HG02798 (cell line): Measurements from ENCODE around the gene GPR143.

ENCODE experiments used
- ATAC-seq: cut with Tn5 transposase; IDR thresholded peaks from one replicate; pipeline ENCODE4 v1.9.1; 2021; ENCODE audit warnings: mild to moderate bottlenecking; ENCODE audit not compliant: unreplicated experiment, poor library complexity

GPR143 gene

GRCh38 chrX:9710332-9710731 lies 55.3 kb downstream of the GPR143 start:
- ATAC-seq = no peak

GRCh38 chrX:9708923-9709553 lies 56.6 kb downstream of the GPR143 start:
- ATAC-seq = peak; percentile 83

GRCh38 chrX:9708086-9708485 lies 57.6 kb downstream of the GPR143 start:
- ATAC-seq = no peak

GRCh38 chrX:9707306-9708033 lies 58.2 kb downstream of the GPR143 start:
- no peak for ATAC-seq

GRCh38 chrX:9706421-9706820 lies 59.2 kb downstream of the GPR143 start:
- ATAC-seq = no peak

- ATAC-seq = no peak
Observed at GRCh38 chrX:9704876-9705465, 60.7 kb downstream of the GPR143 start.

GRCh38 chrX:9703406-9703805 lies 62.2 kb downstream of the GPR143 start:
- ATAC-seq = no peak

- no peak for ATAC-seq
Observed at GRCh38 chrX:9701790-9702189, 63.9 kb downstream of the GPR143 start.

- ATAC-seq = no peak
Observed at GRCh38 chrX:9700555-9700954, 65.1 kb downstream of the GPR143 start.

- ATAC-seq = no peak
Observed at GRCh38 chrX:9698576-9698975, 67.1 kb downstream of the GPR143 start.

- no peak for ATAC-seq
Observed at GRCh38 chrX:9693307-9694001, 72.2 kb downstream of the GPR143 start.

GRCh38 chrX:9690046-9690445 lies 75.6 kb downstream of the GPR143 start:
- ATAC-seq = no peak

GRCh38 chrX:9688833-9689232 lies 76.8 kb downstream of the GPR143 start:
- no peak for ATAC-seq

- ATAC-seq = no peak
Observed at GRCh38 chrX:9687899-9688298, 77.7 kb downstream of the GPR143 start.

GRCh38 chrX:9683350-9683749 lies 82.3 kb downstream of the GPR143 start:
- ATAC-seq = no peak

- no peak for ATAC-seq
Observed at GRCh38 chrX:9682861-9683260, 82.8 kb downstream of the GPR143 start.

GRCh38 chrX:9682456-9682855 lies 83.2 kb downstream of the GPR143 start:
- ATAC-seq = no peak

GRCh38 chrX:9681422-9681821 lies 84.2 kb downstream of the GPR143 start:
- ATAC-seq = no peak

GRCh38 chrX:9681011-9681410 lies 84.6 kb downstream of the GPR143 start:
- no peak for ATAC-seq

GRCh38 chrX:9678215-9678965 lies 87.3 kb downstream of the GPR143 start:
- ATAC-seq = no peak
